BLaER1 treated with 17β-estradiol and CSF1 and Interleukin-3, amounts not matched to agents 10 nM and 100 nM (cell line): ENCODE results near the gene NOD2.

Source experiments
- H3K27ac ChIP-seq, 11 experiments: shearing (Covaris generic); formaldehyde crosslinking; 2 replicates each; pipeline ENCODE4 v1.8.1; 2022
- H3K27me3 ChIP-seq, 11 experiments: shearing (Covaris generic); formaldehyde crosslinking; 2 replicates each; pipeline ENCODE4 v1.8.1; 2022
- H3K36me3 ChIP-seq, 11 experiments: shearing (Covaris generic); formaldehyde crosslinking; 2 replicates each; pipeline ENCODE4 v1.8.1; 2022
- H3K4me1 ChIP-seq, 10 experiments: shearing (Covaris generic); formaldehyde crosslinking; 2 replicates each; pipeline ENCODE4 v1.8.1; 2022
- H3K4me2 ChIP-seq, 11 experiments: shearing (Covaris generic); formaldehyde crosslinking; 2 replicates each; pipeline ENCODE4 v1.8.1; 2022
- H3K4me3 ChIP-seq, 10 experiments: shearing (Covaris generic); formaldehyde crosslinking; 2 replicates each; pipeline ENCODE4 v1.8.1; 2022
- H3K9ac ChIP-seq, 11 experiments: shearing (Covaris generic); formaldehyde crosslinking; 2 replicates each; pipeline ENCODE4 v1.8.1; 2022
- H3K9me3 ChIP-seq, 11 experiments: shearing (Covaris generic); formaldehyde crosslinking; replicated peaks in 1 of 11; 2 replicates each; pipeline ENCODE4 v1.8.1; 2022
- H4K20me1 ChIP-seq, 11 experiments: shearing (Covaris generic); formaldehyde crosslinking; 2 replicates each; pipeline ENCODE4 v1.8.1; 2022
- Cebpa-rat ChIP-seq, 11 experiments: shearing (Covaris generic); IDR thresholded peaks; 2 replicates each; pipeline ENCODE4 v1.8.1; 2022

NOD2 gene

GRCh38 chr16:50774405-50774804, 81.0 kb downstream of the NOD2 start:
- Histone ChIP-seq H3K36me3 (peaks cover 0 to 93% (median 9%) of the 10 kb centered on the region in 11 experiments; a peak in 16 of 22 replicates), H3K4me3 (no peak overlapping the region), H3K9ac (no peak overlapping the region), H3K27me3 (no peaks in the 10 kb centered on the region), H3K27ac (no peak overlapping the region), H3K4me2 (no peak overlapping the region), H3K9me3 (peaks cover 5 to 19% (median 14%) of the 10 kb centered on the region in 11 experiments; a peak in 20 of 22 replicates), H3K4me1 (no peaks in the 10 kb centered on the region), H4K20me1 (peaks cover 0 to 64% (median 0%) of the 10 kb centered on the region in 11 experiments; a peak in 3 of 22 replicates)
- TF ChIP-seq Cebpa-rat (IDR thresholded peaks at IDR 0.05) = no peak

GRCh38 chr16:50774960-50775359, 81.6 kb downstream of the NOD2 start:
- H3K36me3 ChIP-seq = peaks cover 4 to 93% (median 10%) of the 10 kb centered on the region in 11 experiments; a peak in 18 of 22 replicates
- H3K4me3 ChIP-seq = no peak overlapping the region
- H4K20me1 ChIP-seq = peaks cover 0 to 64% (median 0%) of the 10 kb centered on the region in 11 experiments; a peak in 3 of 22 replicates
- H3K4me2 ChIP-seq = no peak overlapping the region
- no peak for TF ChIP-seq Cebpa-rat (IDR thresholded peaks at IDR 0.05)
- peaks cover 0 to 13% (median 11%) of the 10 kb centered on the region in 11 experiments; a peak in 12 of 22 replicates for H3K9me3 ChIP-seq
- H3K27ac ChIP-seq = no peak overlapping the region
- H3K4me1 ChIP-seq = no peaks in the 10 kb centered on the region
- H3K27me3 ChIP-seq = no peaks in the 10 kb centered on the region
- no peak overlapping the region for H3K9ac ChIP-seq

- no peaks in the 10 kb centered on the region for H3K27me3 ChIP-seq
- H3K9me3 ChIP-seq = peaks cover 0 to 5% (median 2%) of the 10 kb centered on the region in 11 experiments; a peak in 2 of 22 replicates
- H4K20me1 ChIP-seq = peaks cover 0 to 61% (median 0%) of the 10 kb centered on the region in 11 experiments; a peak in 3 of 22 replicates
- peaks cover 5 to 93% (median 18%) of the 10 kb centered on the region in 11 experiments; a peak in 18 of 22 replicates for H3K36me3 ChIP-seq
- no peaks in the 10 kb centered on the region for H3K4me1 ChIP-seq
- no peak overlapping the region for H3K9ac ChIP-seq
- no peak overlapping the region for H3K27ac ChIP-seq
- no peak for TF ChIP-seq Cebpa-rat (IDR thresholded peaks at IDR 0.05)
- H3K4me3 ChIP-seq = no peak overlapping the region
- H3K4me2 ChIP-seq = no peak overlapping the region
Measured at GRCh38 chr16:50776037-50776436, 82.6 kb downstream of the NOD2 start.

DNA sequence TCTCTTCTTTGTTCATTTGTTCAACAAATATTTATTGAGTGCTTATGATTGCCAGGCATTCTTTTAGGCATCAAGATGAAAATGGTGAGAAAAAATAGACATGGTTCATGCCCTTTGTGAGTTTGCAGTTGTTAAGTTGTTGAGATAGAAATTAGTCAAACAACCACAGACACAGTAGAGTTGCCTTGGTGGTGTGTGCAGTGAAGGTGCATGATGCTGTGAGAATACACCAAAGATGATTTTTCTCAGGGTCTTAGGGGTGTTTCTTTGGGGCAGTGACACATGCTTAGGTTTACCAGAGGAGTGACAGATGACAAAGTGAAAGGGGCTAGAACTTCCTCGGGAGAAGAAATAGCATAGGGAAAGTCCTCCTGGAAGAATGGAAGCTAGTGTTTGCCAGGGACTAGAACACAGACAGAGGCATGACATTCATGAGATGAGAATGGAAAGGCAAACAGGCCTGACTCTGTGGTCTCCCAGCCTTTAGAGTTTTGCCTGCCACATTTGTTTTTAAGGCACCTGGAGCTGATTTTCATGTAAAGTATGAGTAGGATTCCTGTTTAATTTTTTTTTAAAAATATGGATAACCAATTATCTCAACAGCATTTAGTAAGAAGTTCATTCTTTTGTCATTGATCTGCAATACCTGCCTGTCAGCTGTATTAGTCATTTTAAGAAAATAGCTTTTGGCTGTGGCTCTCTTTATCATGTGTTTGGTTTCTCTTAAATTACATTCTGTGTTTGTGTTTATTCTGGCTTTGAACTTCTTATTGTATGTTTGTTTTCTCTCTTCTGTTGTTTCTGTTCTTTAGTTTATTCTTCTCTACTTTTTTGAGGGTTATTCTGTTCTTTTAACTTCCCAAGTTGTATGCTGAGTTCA, 85.1 kb downstream of the NOD2 start:
- TF ChIP-seq Cebpa-rat (IDR thresholded peaks at IDR 0.05) = no peak
- Histone ChIP-seq H3K27me3 (no peaks in the 10 kb centered on the region), H3K27ac (no peak overlapping the region), H3K4me3 (no peak overlapping the region), H3K9ac (no peak overlapping the region), H3K9me3 (no peaks in the 10 kb centered on the region), H3K36me3 (peaks cover 13 to 94% (median 31%) of the 10 kb centered on the region in 11 experiments; a peak in 18 of 22 replicates), H4K20me1 (peaks cover 0 to 37% (median 0%) of the 10 kb centered on the region in 11 experiments; a peak in 3 of 22 replicates), H3K4me1 (no peaks in the 10 kb centered on the region), H3K4me2 (no peak overlapping the region)

- Histone ChIP-seq H3K4me3 (no peak overlapping the region), H3K36me3 (peaks cover 14 to 99% (median 38%) of the 10 kb centered on the region in 11 experiments; a peak in 18 of 22 replicates), H3K4me2 (no peak overlapping the region), H3K4me1 (no peaks in the 10 kb centered on the region), H3K9ac (no peak overlapping the region), H3K27me3 (no peaks in the 10 kb centered on the region), H3K9me3 (no peaks in the 10 kb centered on the region), H4K20me1 (peaks cover 0 to 14% (median 0%) of the 10 kb centered on the region in 11 experiments; a peak in 2 of 22 replicates), H3K27ac (no peak overlapping the region)
- no peak for TF ChIP-seq Cebpa-rat (IDR thresholded peaks at IDR 0.05)
Measured at GRCh38 chr16:50781043-50781442, 87.6 kb downstream of the NOD2 start.

- peaks cover 0 to 9% (median 0%) of the 10 kb centered on the region in 11 experiments; a peak in 2 of 22 replicates for H4K20me1 ChIP-seq
Measured at GRCh38 chr16:50781518-50781917, 88.1 kb downstream of the NOD2 start.

More at GRCh38 chr16:50781518-50781917, 88.1 kb downstream of the NOD2 start:
- Histone ChIP-seq H3K27ac (no peak overlapping the region), H3K9me3 (no peaks in the 10 kb centered on the region), H3K4me3 (no peak overlapping the region), H3K36me3 (peaks cover 14 to 99% (median 39%) of the 10 kb centered on the region in 11 experiments; a peak in 18 of 22 replicates), H3K27me3 (no peaks in the 10 kb centered on the region), H3K9ac (no peak overlapping the region), H3K4me1 (no peaks in the 10 kb centered on the region), H3K4me2 (no peak overlapping the region)
- no peak for TF ChIP-seq Cebpa-rat (IDR thresholded peaks at IDR 0.05)
